Measurements from ENCODE around the gene FAM8A1.
"Not testable (repeated sequence)": the region's sequence is repeated elsewhere in the genome, so short reads cannot be mapped to it uniquely, and the experiment has no call there.

Gene FAM8A1

GRCh38 chr6:17581282-17581681 is 18.8 kb upstream of the FAM8A1 start:
- not testable (repeated sequence) for H3K27me3 ChIP-seq (ENCODE audit: control insufficient read depth in 1 of 2, insufficient read depth in 2 of 2, low read length in 2 of 2); H3K36me3 ChIP-seq (ENCODE audit: control insufficient read depth in 1 of 2, insufficient read depth in 2 of 2, low read length in 2 of 2); H3K4me3 ChIP-seq (ENCODE audit: low read depth in 1 of 2, low read length in 2 of 2); H3K4me1 ChIP-seq (ENCODE audit: control insufficient read depth in 1 of 2, insufficient read depth in 2 of 2, low read length in 2 of 2); H3K27ac ChIP-seq (ENCODE audit: low read depth, low read length); H3K9me3 ChIP-seq (ENCODE audit: control insufficient read depth in 1 of 2, low read length in 2 of 2); H3K9ac ChIP-seq (ENCODE audit: low read depth in 1 of 2, low read length in 2 of 2)

GRCh38 chr6:17583811-17584210 is 16.3 kb upstream of the FAM8A1 start:
- Histone ChIP-seq H3K36me3 (ENCODE audit: control insufficient read depth in 1 of 2, insufficient read depth in 2 of 2, low read length in 2 of 2) (no peaks in the 10 kb centered on the region), H3K9ac (ENCODE audit: low read depth in 1 of 2, low read length in 2 of 2) (no peak overlapping the region), H3K27ac (ENCODE audit: low read depth, low read length) (no peak overlapping the region), H3K4me3 (ENCODE audit: low read depth in 1 of 2, low read length in 2 of 2) (no peak overlapping the region), H3K27me3 (ENCODE audit: control insufficient read depth in 1 of 2, insufficient read depth in 2 of 2, low read length in 2 of 2) (no peaks in the 10 kb centered on the region), H3K4me1 (ENCODE audit: control insufficient read depth in 1 of 2, insufficient read depth in 2 of 2, low read length in 2 of 2) (peaks cover 11 to 14% of the 10 kb centered on the region in 2 donors), H3K9me3 (ENCODE audit: control insufficient read depth in 1 of 2, low read length in 2 of 2) (no peaks in the 10 kb centered on the region)

- Histone ChIP-seq H3K36me3 (ENCODE audit: control insufficient read depth in 1 of 2, insufficient read depth in 2 of 2, low read length in 2 of 2) (no peaks in the 10 kb centered on the region), H3K9me3 (ENCODE audit: control insufficient read depth in 1 of 2, low read length in 2 of 2) (no peaks in the 10 kb centered on the region), H3K4me3 (ENCODE audit: low read depth in 1 of 2, low read length in 2 of 2) (no peak overlapping the region), H3K9ac (ENCODE audit: low read depth in 1 of 2, low read length in 2 of 2) (no peak overlapping the region), H3K27ac (ENCODE audit: low read depth, low read length) (no peak overlapping the region), H3K27me3 (ENCODE audit: control insufficient read depth in 1 of 2, insufficient read depth in 2 of 2, low read length in 2 of 2) (no peaks in the 10 kb centered on the region), H3K4me1 (ENCODE audit: control insufficient read depth in 1 of 2, insufficient read depth in 2 of 2, low read length in 2 of 2) (peaks cover 11 to 14% of the 10 kb centered on the region in 2 donors)
Measured at GRCh38 chr6:17584241-17584803, 15.8 kb upstream of the FAM8A1 start.

GRCh38 chr6:17585766-17586490 is 14.2 kb upstream of the FAM8A1 start:
- Histone ChIP-seq H3K9ac (ENCODE audit: low read depth in 1 of 2, low read length in 2 of 2) (no peak overlapping the region), H3K27me3 (ENCODE audit: control insufficient read depth in 1 of 2, insufficient read depth in 2 of 2, low read length in 2 of 2) (no peaks in the 10 kb centered on the region), H3K9me3 (ENCODE audit: control insufficient read depth in 1 of 2, low read length in 2 of 2) (no peaks in the 10 kb centered on the region), H3K27ac (ENCODE audit: low read depth, low read length) (no peak overlapping the region), H3K36me3 (ENCODE audit: control insufficient read depth in 1 of 2, insufficient read depth in 2 of 2, low read length in 2 of 2) (no peaks in the 10 kb centered on the region), H3K4me1 (ENCODE audit: control insufficient read depth in 1 of 2, insufficient read depth in 2 of 2, low read length in 2 of 2) (peaks cover 11 to 14% of the 10 kb centered on the region in 2 donors), H3K4me3 (ENCODE audit: low read depth in 1 of 2, low read length in 2 of 2) (no peak overlapping the region)

GRCh38 chr6:17586623-17587022 is 13.5 kb upstream of the FAM8A1 start:
- peaks cover 11 to 14% of the 10 kb centered on the region in 2 donors for H3K4me1 ChIP-seq (ENCODE audit: control insufficient read depth in 1 of 2, insufficient read depth in 2 of 2, low read length in 2 of 2)
- H3K9me3 ChIP-seq (ENCODE audit: control insufficient read depth in 1 of 2, low read length in 2 of 2); H3K36me3 ChIP-seq (ENCODE audit: control insufficient read depth in 1 of 2, insufficient read depth in 2 of 2, low read length in 2 of 2); H3K4me3 ChIP-seq (ENCODE audit: low read depth in 1 of 2, low read length in 2 of 2); H3K27ac ChIP-seq (ENCODE audit: low read depth, low read length); H3K9ac ChIP-seq (ENCODE audit: low read depth in 1 of 2, low read length in 2 of 2); H3K27me3 ChIP-seq (ENCODE audit: control insufficient read depth in 1 of 2, insufficient read depth in 2 of 2, low read length in 2 of 2): not testable (repeated sequence)

GRCh38 chr6:17588011-17588410 is 12.1 kb upstream of the FAM8A1 start:
- Histone ChIP-seq H3K27ac (ENCODE audit: low read depth, low read length) (no peak overlapping the region), H3K9me3 (ENCODE audit: control insufficient read depth in 1 of 2, low read length in 2 of 2) (no peaks in the 10 kb centered on the region), H3K27me3 (ENCODE audit: control insufficient read depth in 1 of 2, insufficient read depth in 2 of 2, low read length in 2 of 2) (no peaks in the 10 kb centered on the region), H3K36me3 (ENCODE audit: control insufficient read depth in 1 of 2, insufficient read depth in 2 of 2, low read length in 2 of 2) (no peaks in the 10 kb centered on the region), H3K4me1 (ENCODE audit: control insufficient read depth in 1 of 2, insufficient read depth in 2 of 2, low read length in 2 of 2) (peaks cover 11 to 14% of the 10 kb centered on the region in 2 donors), H3K4me3 (ENCODE audit: low read depth in 1 of 2, low read length in 2 of 2) (no peak overlapping the region), H3K9ac (ENCODE audit: low read depth in 1 of 2, low read length in 2 of 2) (no peak overlapping the region)

GRCh38 chr6:17589406-17590096 is 10.6 kb upstream of the FAM8A1 start:
- H3K4me3 ChIP-seq (ENCODE audit: low read depth in 1 of 2, low read length in 2 of 2), result no peak overlapping the region
- no peaks in the 10 kb centered on the region for H3K27me3 ChIP-seq (ENCODE audit: control insufficient read depth in 1 of 2, insufficient read depth in 2 of 2, low read length in 2 of 2)
- H3K4me1 ChIP-seq (ENCODE audit: control insufficient read depth in 1 of 2, insufficient read depth in 2 of 2, low read length in 2 of 2), result peaks cover 11 to 14% of the 10 kb centered on the region in 2 donors
- no peaks in the 10 kb centered on the region for H3K36me3 ChIP-seq (ENCODE audit: control insufficient read depth in 1 of 2, insufficient read depth in 2 of 2, low read length in 2 of 2)
- no peak overlapping the region for H3K9ac ChIP-seq (ENCODE audit: low read depth in 1 of 2, low read length in 2 of 2)
- H3K27ac ChIP-seq (ENCODE audit: low read depth, low read length), result no peak overlapping the region
- no peaks in the 10 kb centered on the region for H3K9me3 ChIP-seq (ENCODE audit: control insufficient read depth in 1 of 2, low read length in 2 of 2)

- Histone ChIP-seq H3K36me3 (ENCODE audit: control insufficient read depth in 1 of 2, insufficient read depth in 2 of 2, low read length in 2 of 2) (no peaks in the 10 kb centered on the region), H3K9ac (ENCODE audit: low read depth in 1 of 2, low read length in 2 of 2) (no peak overlapping the region), H3K4me3 (ENCODE audit: low read depth in 1 of 2, low read length in 2 of 2) (no peak overlapping the region), H3K27me3 (ENCODE audit: control insufficient read depth in 1 of 2, insufficient read depth in 2 of 2, low read length in 2 of 2) (no peaks in the 10 kb centered on the region), H3K9me3 (ENCODE audit: control insufficient read depth in 1 of 2, low read length in 2 of 2) (no peaks in the 10 kb centered on the region), H3K4me1 (ENCODE audit: control insufficient read depth in 1 of 2, insufficient read depth in 2 of 2, low read length in 2 of 2) (peaks cover 6 to 10% of the 10 kb centered on the region in 2 donors), H3K27ac (ENCODE audit: low read depth, low read length) (no peak overlapping the region)
Measured at GRCh38 chr6:17591287-17591686, 8.8 kb upstream of the FAM8A1 start.

GRCh38 chr6:17593246-17593645 is 6.9 kb upstream of the FAM8A1 start:
- peaks cover 0 to under 1% of the 10 kb centered on the region in 2 donors for H3K4me1 ChIP-seq (ENCODE audit: control insufficient read depth in 1 of 2, insufficient read depth in 2 of 2, low read length in 2 of 2)
- H3K9ac ChIP-seq (ENCODE audit: low read depth in 1 of 2, low read length in 2 of 2), result no peak overlapping the region
- no peaks in the 10 kb centered on the region for H3K36me3 ChIP-seq (ENCODE audit: control insufficient read depth in 1 of 2, insufficient read depth in 2 of 2, low read length in 2 of 2)
- H3K9me3 ChIP-seq (ENCODE audit: control insufficient read depth in 1 of 2, low read length in 2 of 2), result no peaks in the 10 kb centered on the region
- H3K27ac ChIP-seq (ENCODE audit: low read depth, low read length), result no peak overlapping the region
- no peak overlapping the region for H3K4me3 ChIP-seq (ENCODE audit: low read depth in 1 of 2, low read length in 2 of 2)
- H3K27me3 ChIP-seq (ENCODE audit: control insufficient read depth in 1 of 2, insufficient read depth in 2 of 2, low read length in 2 of 2), result no peaks in the 10 kb centered on the region

GRCh38 chr6:17596085-17596484 is 4.0 kb upstream of the FAM8A1 start:
- no peaks in the 10 kb centered on the region for H3K4me1 ChIP-seq (ENCODE audit: control insufficient read depth in 1 of 2, insufficient read depth in 2 of 2, low read length in 2 of 2)
- H3K4me3 ChIP-seq (ENCODE audit: low read depth in 1 of 2, low read length in 2 of 2), result no peak overlapping the region
- H3K36me3 ChIP-seq (ENCODE audit: control insufficient read depth in 1 of 2, insufficient read depth in 2 of 2, low read length in 2 of 2), result no peaks in the 10 kb centered on the region
- H3K27ac ChIP-seq (ENCODE audit: low read depth, low read length), result no peak overlapping the region
- H3K9ac ChIP-seq (ENCODE audit: low read depth in 1 of 2, low read length in 2 of 2), result no peak overlapping the region
- H3K9me3 ChIP-seq (ENCODE audit: control insufficient read depth in 1 of 2, low read length in 2 of 2), result no peaks in the 10 kb centered on the region
- H3K27me3 ChIP-seq (ENCODE audit: control insufficient read depth in 1 of 2, insufficient read depth in 2 of 2, low read length in 2 of 2), result no peaks in the 10 kb centered on the region
